Measurements from ENCODE around the gene CCNYL1.
A peak's percentile ranks its signal among the peaks of the same experiment; 100 is the strongest.

CCNYL1 gene

GRCh38 chr2:207792244-207792785, 80.9 kb downstream of the CCNYL1 start:
- DNase-seq: no peak

- peak; percentile 50 for DNase-seq
Observed at GRCh38 chr2:207796585-207797350, 85.3 kb downstream of the CCNYL1 start.

- DNase-seq: no peak
Observed at GRCh38 chr2:207801259-207801658, 89.8 kb downstream of the CCNYL1 start.

- no peak for DNase-seq
Observed at GRCh38 chr2:207802650-207803049, 91.2 kb downstream of the CCNYL1 start.

All from right kidney (tissue), 1 donor.